ENCODE data around the gene CDK4.

GRCh38 chr12:57753756-57754337 is 1.7 kb upstream of the CDK4 start:
- TF ChIP-seq CTCF (IDR thresholded peaks at IDR 0.05) = no peak
- TF ChIP-seq POLR2A (IDR thresholded peaks at IDR 0.05) = no peak

Data from thyroid gland (tissue), 4 donors.